Fibroblast of lung (primary cell): ENCODE measurements around the gene HAUS6.

Experiments
- CTCF ChIP-seq, 2 donors: IDR thresholded peaks in 1 of 2; conservative IDR thresholded peaks in 1 of 2; 1 replicate in 1 of 2; 2 replicates in 1 of 2; pipeline ENCODE4 v1.5.1; 2011 to 2012; ENCODE audit warnings: low read length in 2 of 2, control low read depth in 1 of 2, inconsistent platforms in 1 of 2, low read depth in 1 of 2, mild to moderate bottlenecking in 1 of 2
- EZH2 ChIP-seq: IDR thresholded peaks from 2 replicates; pipeline ENCODE4 v1.5.1; 2012; ENCODE audit warnings: low read length, control low read depth, mild to moderate bottlenecking; ENCODE audit errors: missing control alignments

GRCh38 chr9:19023078-19023477, 79.6 kb downstream of the HAUS6 start:
- no peak for TF ChIP-seq CTCF (conservative IDR thresholded peaks at IDR 0.05 in 1 of 2, IDR thresholded peaks at IDR 0.05 in 1 of 2; ENCODE audit: low read depth in 1 of 2, low read length in 2 of 2)
- no peak for TF ChIP-seq EZH2
